DND-41 (cell line): Measurements from ENCODE around the gene MIDN.

Experiments
- EZH2 ChIP-seq: IDR thresholded peaks from 3 replicates; pipeline ENCODE4 v1.6.1; 2012; ENCODE audit warnings: borderline replicate concordance, low read depth, mild to moderate bottlenecking, moderate library complexity, low read length, inconsistent platforms; ENCODE audit not compliant: severe bottlenecking
- TF ChIP-seq, protein P1 (sequence below): IDR thresholded peaks from 2 replicates; pipeline ENCODE4 v1.5.1; 2012; ENCODE audit warnings: borderline replicate concordance, low read length, moderate library complexity, mild to moderate bottlenecking; ENCODE audit not compliant: poor library complexity, severe bottlenecking; ENCODE audit errors: extremely low read depth

DNA sequence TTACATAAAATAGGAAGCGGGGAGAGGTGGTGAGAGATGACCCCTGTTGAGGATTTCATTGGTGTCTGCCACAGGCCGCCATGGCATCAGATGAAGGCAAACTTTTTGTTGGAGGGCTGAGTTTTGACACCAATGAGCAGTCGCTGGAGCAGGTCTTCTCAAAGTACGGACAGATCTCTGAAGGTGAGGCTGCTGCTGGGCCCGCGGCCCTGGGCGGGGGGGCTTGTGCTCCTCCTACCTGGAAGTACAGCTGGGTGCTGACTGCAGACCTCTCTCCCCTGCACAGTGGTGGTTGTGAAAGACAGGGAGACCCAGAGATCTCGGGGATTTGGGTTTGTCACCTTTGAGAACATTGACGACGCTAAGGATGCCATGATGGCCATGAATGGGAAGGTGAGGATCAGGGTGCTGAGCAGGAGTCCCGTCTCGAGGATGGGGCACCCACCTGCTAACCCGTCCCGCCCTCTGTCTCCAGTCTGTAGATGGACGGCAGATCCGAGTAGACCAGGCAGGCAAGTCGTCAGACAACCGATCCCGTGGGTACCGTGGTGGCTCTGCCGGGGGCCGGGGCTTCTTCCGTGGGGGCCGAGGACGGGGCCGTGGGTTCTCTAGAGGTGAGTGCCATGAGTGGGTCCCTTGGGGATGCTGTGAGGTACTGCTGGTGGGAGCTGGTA is 22.6 kb downstream of the MIDN start:
- no peak for TF ChIP-seq EZH2
- TF ChIP-seq, protein P1, sequence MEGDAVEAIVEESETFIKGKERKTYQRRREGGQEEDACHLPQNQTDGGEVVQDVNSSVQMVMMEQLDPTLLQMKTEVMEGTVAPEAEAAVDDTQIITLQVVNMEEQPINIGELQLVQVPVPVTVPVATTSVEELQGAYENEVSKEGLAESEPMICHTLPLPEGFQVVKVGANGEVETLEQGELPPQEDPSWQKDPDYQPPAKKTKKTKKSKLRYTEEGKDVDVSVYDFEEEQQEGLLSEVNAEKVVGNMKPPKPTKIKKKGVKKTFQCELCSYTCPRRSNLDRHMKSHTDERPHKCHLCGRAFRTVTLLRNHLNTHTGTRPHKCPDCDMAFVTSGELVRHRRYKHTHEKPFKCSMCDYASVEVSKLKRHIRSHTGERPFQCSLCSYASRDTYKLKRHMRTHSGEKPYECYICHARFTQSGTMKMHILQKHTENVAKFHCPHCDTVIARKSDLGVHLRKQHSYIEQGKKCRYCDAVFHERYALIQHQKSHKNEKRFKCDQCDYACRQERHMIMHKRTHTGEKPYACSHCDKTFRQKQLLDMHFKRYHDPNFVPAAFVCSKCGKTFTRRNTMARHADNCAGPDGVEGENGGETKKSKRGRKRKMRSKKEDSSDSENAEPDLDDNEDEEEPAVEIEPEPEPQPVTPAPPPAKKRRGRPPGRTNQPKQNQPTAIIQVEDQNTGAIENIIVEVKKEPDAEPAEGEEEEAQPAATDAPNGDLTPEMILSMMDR = no peak
